A549 (cell line): Measurements from ENCODE around the gene ALG10. TPM values are rescaled to one million over a fixed set of nuclear protein-coding genes. Genes with fewer than 3 reads are reported as not detected.

Experiments used
- ATAC-seq, 2 experiments: fragments of 200-7000 bp in 1 of 2; fragments of >200 bp in 1 of 2; cut with Nextera tagmentation in 1 of 2; cut with Tn5 transposase in 1 of 2; 3 replicates each; pipeline versions ENCODE4 v1.8.0 to v1.9.1; 2018 to 2020; ENCODE audit warnings: mild to moderate bottlenecking in 1 of 2, moderate library complexity in 1 of 2
- CTCF ChIA-PET: fragments of 300-600 bp; sonication (Branson Sonifier 250); formaldehyde crosslinking; extraction: SDS; loops from one replicate; lab custom pipeline; 2021; ENCODE audit warnings: antibody characterized with exemption, inconsistent platforms; lab: Yijun Ruan, JAX
- POLR2A ChIA-PET: fragments of 350-600 bp; formaldehyde crosslinking; extraction: SDS; loops from one replicate; lab custom pipeline; 2021; ENCODE audit warnings: antibody characterized with exemption, inconsistent platforms; lab: Yijun Ruan, JAX
- DNase-seq, 2 experiments: peaks; one replicate each; pipeline versions ENCODE4 v3.0.0 to v3.0.0-alpha.2; 2011 to 2016; ENCODE audit warnings: low read depth in 1 of 2, low spot score in 1 of 2
- FAIRE-seq: peaks from 2 replicates; lab custom pipeline; 2011; peaks lifted over from hg19 to GRCh38; lab: Jason Lieb, UNC
- H3K27ac ChIP-seq, 2 experiments: fragments of >200 bp; sonication (Bioruptor Twin); formaldehyde crosslinking; 3 replicates each; pipeline ENCODE4 v1.5.1; 2016 to 2017
- H3K4me1 ChIP-seq: fragments of >200 bp; sonication (Bioruptor Twin); formaldehyde crosslinking; 3 replicates; pipeline ENCODE4 v1.6.1; 2016
- H3K4me2 ChIP-seq: fragments of >200 bp; sonication (Bioruptor Twin); formaldehyde crosslinking; 3 replicates; pipeline ENCODE4 v1.6.1; 2016
- H3K4me3 ChIP-seq: fragments of >200 bp; sonication (Bioruptor Twin); formaldehyde crosslinking; 3 replicates; pipeline ENCODE4 v1.5.1; 2016
- H3K9me3 ChIP-seq: fragments of >200 bp; sonication (Bioruptor Twin); formaldehyde crosslinking; 3 replicates; pipeline ENCODE4 v1.6.1; 2016
- CBX2 ChIP-seq: fragments of 200-600 bp; sonication (generic); IDR thresholded peaks from 2 replicates; pipeline ENCODE4 v1.6.1; 2016; ENCODE audit warnings: low read depth, mild to moderate bottlenecking, borderline replicate concordance
- CEBPB ChIP-seq, 2 experiments: fragments of >200 bp in 1 of 2; sonication (Bioruptor Twin) in 1 of 2; formaldehyde crosslinking in 1 of 2; IDR thresholded peaks; 2 replicates each; pipeline ENCODE4 v1.6.1; 2012 to 2016
- EHF ChIP-seq: fragments of 250-450 bp; sonication (Bioruptor Pico); IDR thresholded peaks from 2 replicates; pipeline ENCODE4 v1.5.0; 2020; ENCODE audit warnings: mild to moderate bottlenecking
- EHMT2 ChIP-seq: fragments of 200-600 bp; sonication (generic); IDR thresholded peaks from 2 replicates; pipeline ENCODE4 v1.6.1; 2016; ENCODE audit warnings: antibody characterized with exemption, low read depth, mild to moderate bottlenecking, moderate library complexity
- FOSB ChIP-seq: fragments of 250-450 bp; sonication (Bioruptor Pico); IDR thresholded peaks from 2 replicates; pipeline ENCODE4 v1.5.0; 2020; ENCODE audit warnings: mild to moderate bottlenecking, moderate library complexity
- HOXB5 ChIP-seq: fragments of 250-450 bp; sonication (Bioruptor Pico); IDR thresholded peaks from 2 replicates; pipeline ENCODE4 v1.5.0; 2020; ENCODE audit warnings: mild to moderate bottlenecking, moderate library complexity
- JUN ChIP-seq, 2 experiments: fragments of >200 bp; sonication (Bioruptor Twin); formaldehyde crosslinking; IDR thresholded peaks; 2 replicates in 1 of 2; 3 replicates in 1 of 2; pipeline ENCODE4 v1.6.1; 2016 to 2017
- JUNB ChIP-seq: fragments of >200 bp; sonication (Bioruptor Twin); formaldehyde crosslinking; IDR thresholded peaks from 2 replicates; pipeline ENCODE4 v1.6.1; 2016
- NR3C1 ChIP-seq: fragments of >200 bp; sonication (Bioruptor Twin); formaldehyde crosslinking; IDR thresholded peaks from 3 replicates; pipeline ENCODE4 v1.6.1; 2017
- PHF8 ChIP-seq: fragments of 200-600 bp; sonication (generic); IDR thresholded peaks from 2 replicates; pipeline ENCODE4 v1.6.1; 2016; ENCODE audit warnings: low read depth, mild to moderate bottlenecking, antibody characterized with exemption, moderate library complexity, borderline replicate concordance
- POLR2A ChIP-seq: IDR thresholded peaks from 2 replicates; pipeline ENCODE4 v1.6.1; 2012; ENCODE audit warnings: mild to moderate bottlenecking, low read length
- POLR2AphosphoS2 ChIP-seq: conservative IDR thresholded peaks from 2 replicates; pipeline ENCODE4 v1.6.1; 2012; ENCODE audit warnings: low read length, improper control_type of control experiment, inconsistent platforms
- RAD21 ChIP-seq, 2 experiments: fragments of >200 bp in 1 of 2; sonication (Bioruptor Twin) in 1 of 2; formaldehyde crosslinking in 1 of 2; IDR thresholded peaks in 1 of 2; conservative IDR thresholded peaks in 1 of 2; 2 replicates in 1 of 2; 3 replicates in 1 of 2; pipeline ENCODE4 v1.6.1; 2012 to 2018; ENCODE audit warnings: inconsistent platforms in 1 of 2
- RARB ChIP-seq: fragments of 250-450 bp; sonication (Bioruptor Pico); IDR thresholded peaks from 2 replicates; pipeline ENCODE4 v1.8.0; 2021; ENCODE audit warnings: mild to moderate bottlenecking, moderate library complexity
- RNF2 ChIP-seq: fragments of 200-600 bp; sonication (generic); IDR thresholded peaks from 2 replicates; pipeline ENCODE4 v1.6.1; 2016; ENCODE audit warnings: low read depth, mild to moderate bottlenecking, antibody characterized with exemption, moderate library complexity, borderline replicate concordance
- SMC3 ChIP-seq: fragments of >200 bp; sonication (Bioruptor Twin); formaldehyde crosslinking; IDR thresholded peaks from 3 replicates; pipeline ENCODE4 v1.6.1; 2018; ENCODE audit warnings: inconsistent platforms
- SREBF2 ChIP-seq: fragments of 450-650 bp; IDR thresholded peaks from 2 replicates; pipeline ENCODE4 v1.6.1; 2014; ENCODE audit warnings: mild to moderate bottlenecking, moderate library complexity
- ZC3H11A ChIP-seq: fragments of 450-650 bp; IDR thresholded peaks from 2 replicates; pipeline ENCODE4 v1.6.1; 2014; ENCODE audit warnings: antibody characterized with exemption, mild to moderate bottlenecking
- ZFP36 ChIP-seq: fragments of 450-650 bp; IDR thresholded peaks from 2 replicates; pipeline ENCODE4 v1.6.1; 2014; ENCODE audit warnings: borderline replicate concordance; ENCODE audit not compliant: partially characterized antibody
- ZNF302 ChIP-seq: fragments of 250-450 bp; sonication (Bioruptor Pico); IDR thresholded peaks from 2 replicates; pipeline ENCODE4 v1.9.0; 2021; ENCODE audit warnings: inconsistent platforms, mild to moderate bottlenecking, moderate library complexity
- WGBS: methylation state at CpG from one replicate; pipeline ENCODE4 v1.1.6; 2017; ENCODE audit errors: missing lambda C conversion rate; 5-methylcytosine and 5-hydroxymethylcytosine counted together
- polyA plus RNA-seq, 4 experiments: library from polyadenylated mRNA; depleted of rRNA in 3 of 4; stranded (reverse); fragments of >200 nt; fragmentation: RNase III in 1 of 4; extraction: RNeasy Plus Mini Kit Qiagen cat#74134 plus additional on column Dnase treatment in 1 of 4; gene quantifications; 2 replicates in 3 of 4; 3 replicates in 1 of 4; pipeline ENCODE4 v1.2.3, GENCODE V29; 2011 to 2017
- TF ChIP-seq, protein P1 (sequence below): fragments of >200 bp; sonication (Bioruptor Twin); formaldehyde crosslinking; IDR thresholded peaks from 3 replicates; pipeline ENCODE4 v1.6.1; 2016
- TF ChIP-seq, protein P2 (sequence below): IDR thresholded peaks from 2 replicates; pipeline ENCODE4 v1.6.1; 2012
- TF ChIP-seq, protein P3 (sequence below): fragments of >200 bp; sonication (Bioruptor Twin); formaldehyde crosslinking; IDR thresholded peaks from 3 replicates; pipeline ENCODE4 v1.5.1; 2016
- TF ChIP-seq, protein P4 (sequence below): fragments of 450-650 bp; IDR thresholded peaks from 2 replicates; pipeline ENCODE4 v1.6.1; 2014; ENCODE audit warnings: antibody characterized with exemption
- TF ChIP-seq, protein P5 (sequence below): fragments of >200 bp; sonication (Bioruptor Twin); formaldehyde crosslinking; IDR thresholded peaks from 2 replicates; pipeline ENCODE4 v1.6.1; 2016

ALG10 gene
- polyA plus RNA-seq, 2 of the 4 experiments (the other 2 are of a cell fraction), result 6.2 to 16.4 TPM

DNA sequence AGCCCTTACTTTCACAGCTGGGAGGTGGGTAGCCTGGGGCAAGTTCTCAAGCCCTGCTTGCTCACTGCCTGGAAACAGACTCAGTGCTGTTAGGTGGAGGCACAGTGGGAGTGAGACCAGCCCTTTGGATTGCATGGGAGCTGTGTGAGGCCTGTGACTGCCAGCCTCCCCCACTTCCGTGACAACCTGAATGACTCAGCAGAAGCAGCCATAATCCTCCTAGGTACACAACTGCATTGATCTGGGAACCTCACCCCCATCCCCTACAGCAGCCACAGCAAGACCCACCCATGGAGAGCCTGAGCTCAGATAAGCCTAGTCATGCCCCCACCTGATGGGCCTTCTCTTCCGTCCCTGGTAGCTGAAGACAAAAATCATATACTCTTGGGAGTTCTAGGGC lies 26.4 kb downstream of the ALG10 start:
- ChIA-PET POLR2A (no interaction called here), CTCF (interaction anchor here (1.2 kb wide), 1 partner anchor 11 kb away, joined by 4 read pairs; no protein-coding TSS in a partner anchor)
- 80% methylated on average over 2 of the region's 2 CpGs for WGBS
- Histone ChIP-seq H3K4me2 (no peak overlapping the region), H3K4me3 (no peak overlapping the region), H3K4me1 (no peaks in the 10 kb centered on the region), H3K9me3 (no peaks in the 10 kb centered on the region), H3K27ac (no peak overlapping the region)
- DNase-seq, result peak in 1 of 2 experiments; percentile 4
- no peak for ATAC-seq
- FAIRE-seq, result no peak
- TF ChIP-seq SREBF2, result no peak
- TF ChIP-seq, protein P1, sequence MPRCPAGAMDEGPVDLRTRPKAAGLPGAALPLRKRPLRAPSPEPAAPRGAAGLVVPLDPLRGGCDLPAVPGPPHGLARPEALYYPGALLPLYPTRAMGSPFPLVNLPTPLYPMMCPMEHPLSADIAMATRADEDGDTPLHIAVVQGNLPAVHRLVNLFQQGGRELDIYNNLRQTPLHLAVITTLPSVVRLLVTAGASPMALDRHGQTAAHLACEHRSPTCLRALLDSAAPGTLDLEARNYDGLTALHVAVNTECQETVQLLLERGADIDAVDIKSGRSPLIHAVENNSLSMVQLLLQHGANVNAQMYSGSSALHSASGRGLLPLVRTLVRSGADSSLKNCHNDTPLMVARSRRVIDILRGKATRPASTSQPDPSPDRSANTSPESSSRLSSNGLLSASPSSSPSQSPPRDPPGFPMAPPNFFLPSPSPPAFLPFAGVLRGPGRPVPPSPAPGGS, result no peak
- no peak for TF ChIP-seq SMC3
- TF ChIP-seq CBX2, result no peak
- TF ChIP-seq RAD21 (conservative IDR thresholded peaks at IDR 0.05 in 1 of 2, IDR thresholded peaks at IDR 0.05 in 1 of 2), result no peak
- TF ChIP-seq, protein P2, sequence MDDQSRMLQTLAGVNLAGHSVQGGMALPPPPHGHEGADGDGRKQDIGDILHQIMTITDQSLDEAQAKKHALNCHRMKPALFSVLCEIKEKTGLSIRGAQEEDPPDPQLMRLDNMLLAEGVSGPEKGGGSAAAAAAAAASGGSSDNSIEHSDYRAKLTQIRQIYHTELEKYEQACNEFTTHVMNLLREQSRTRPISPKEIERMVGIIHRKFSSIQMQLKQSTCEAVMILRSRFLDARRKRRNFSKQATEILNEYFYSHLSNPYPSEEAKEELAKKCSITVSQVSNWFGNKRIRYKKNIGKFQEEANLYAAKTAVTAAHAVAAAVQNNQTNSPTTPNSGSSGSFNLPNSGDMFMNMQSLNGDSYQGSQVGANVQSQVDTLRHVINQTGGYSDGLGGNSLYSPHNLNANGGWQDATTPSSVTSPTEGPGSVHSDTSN, result no peak
- no peak for TF ChIP-seq POLR2A
- no peak for TF ChIP-seq ZNF302 (CRISPR knock-in tag)
- no peak for TF ChIP-seq HOXB5 (CRISPR knock-in tag)

DNA sequence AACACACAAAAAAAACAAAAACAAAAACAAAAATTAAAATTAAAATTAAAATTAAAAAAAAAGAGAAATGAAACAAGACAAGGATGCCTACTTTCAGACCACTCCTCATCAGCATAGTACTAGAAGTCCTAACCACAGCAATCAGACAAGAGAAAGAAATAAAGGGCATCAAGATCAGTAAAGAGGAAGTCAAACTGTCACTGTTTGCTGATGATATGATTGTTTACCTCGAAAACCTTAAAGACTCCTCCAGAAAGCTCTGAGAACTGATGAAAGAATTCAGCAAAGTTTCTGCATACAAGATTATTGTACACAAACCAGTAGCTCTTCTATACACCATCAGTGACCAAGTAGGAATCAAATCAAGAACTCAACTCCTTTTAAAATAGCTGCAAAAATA lies 29.2 kb downstream of the ALG10 start:
- CTCF ChIA-PET, result interaction anchor here (1.6 kb wide), 1 partner anchor 71 kb away, joined by 6 read pairs; no protein-coding TSS in a partner anchor
- no peaks in the 10 kb centered on the region for H3K4me1 ChIP-seq
- ATAC-seq (no peak), FAIRE-seq (no peak), DNase-seq (no peak)
- H3K4me2 ChIP-seq, result no peak overlapping the region
- H3K27ac ChIP-seq, result no peak overlapping the region
- H3K4me3 ChIP-seq, result no peak overlapping the region
- POLR2A ChIA-PET, result no interaction called here
- WGBS, result 0% methylated on average over 1 of the region's 1 CpG
- no peaks in the 10 kb centered on the region for H3K9me3 ChIP-seq
- TF ChIP-seq, protein P3, sequence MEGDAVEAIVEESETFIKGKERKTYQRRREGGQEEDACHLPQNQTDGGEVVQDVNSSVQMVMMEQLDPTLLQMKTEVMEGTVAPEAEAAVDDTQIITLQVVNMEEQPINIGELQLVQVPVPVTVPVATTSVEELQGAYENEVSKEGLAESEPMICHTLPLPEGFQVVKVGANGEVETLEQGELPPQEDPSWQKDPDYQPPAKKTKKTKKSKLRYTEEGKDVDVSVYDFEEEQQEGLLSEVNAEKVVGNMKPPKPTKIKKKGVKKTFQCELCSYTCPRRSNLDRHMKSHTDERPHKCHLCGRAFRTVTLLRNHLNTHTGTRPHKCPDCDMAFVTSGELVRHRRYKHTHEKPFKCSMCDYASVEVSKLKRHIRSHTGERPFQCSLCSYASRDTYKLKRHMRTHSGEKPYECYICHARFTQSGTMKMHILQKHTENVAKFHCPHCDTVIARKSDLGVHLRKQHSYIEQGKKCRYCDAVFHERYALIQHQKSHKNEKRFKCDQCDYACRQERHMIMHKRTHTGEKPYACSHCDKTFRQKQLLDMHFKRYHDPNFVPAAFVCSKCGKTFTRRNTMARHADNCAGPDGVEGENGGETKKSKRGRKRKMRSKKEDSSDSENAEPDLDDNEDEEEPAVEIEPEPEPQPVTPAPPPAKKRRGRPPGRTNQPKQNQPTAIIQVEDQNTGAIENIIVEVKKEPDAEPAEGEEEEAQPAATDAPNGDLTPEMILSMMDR, result no peak
- TF ChIP-seq HOXB5 (CRISPR knock-in tag) (no peak), RNF2 (no peak), JUN (IDR thresholded peaks at IDR 0.05) (no peak), JUNB (no peak), ZC3H11A (no peak), CEBPB (IDR thresholded peaks at IDR 0.05) (no peak), NR3C1 (no peak), EHF (CRISPR knock-in tag) (no peak), EHMT2 (no peak), PHF8 (no peak), SREBF2 (no peak), FOSB (CRISPR knock-in tag) (no peak), POLR2AphosphoS2 (no peak), ZFP36 (no peak), RARB (CRISPR knock-in tag) (no peak)
- TF ChIP-seq, protein P4, sequence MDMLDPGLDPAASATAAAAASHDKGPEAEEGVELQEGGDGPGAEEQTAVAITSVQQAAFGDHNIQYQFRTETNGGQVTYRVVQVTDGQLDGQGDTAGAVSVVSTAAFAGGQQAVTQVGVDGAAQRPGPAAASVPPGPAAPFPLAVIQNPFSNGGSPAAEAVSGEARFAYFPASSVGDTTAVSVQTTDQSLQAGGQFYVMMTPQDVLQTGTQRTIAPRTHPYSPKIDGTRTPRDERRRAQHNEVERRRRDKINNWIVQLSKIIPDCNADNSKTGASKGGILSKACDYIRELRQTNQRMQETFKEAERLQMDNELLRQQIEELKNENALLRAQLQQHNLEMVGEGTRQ, result no peak
- TF ChIP-seq, protein P1, result no peak
- TF ChIP-seq, protein P5, sequence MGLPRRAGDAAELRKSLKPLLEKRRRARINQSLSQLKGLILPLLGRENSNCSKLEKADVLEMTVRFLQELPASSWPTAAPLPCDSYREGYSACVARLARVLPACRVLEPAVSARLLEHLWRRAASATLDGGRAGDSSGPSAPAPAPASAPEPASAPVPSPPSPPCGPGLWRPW, result no peak
